Lung (tissue), 12 donors: ENCODE results near the gene ASZ1. TPM values are rescaled to one million over a fixed set of nuclear protein-coding genes. Genes with fewer than 3 reads are reported as not detected.
A peak's percentile ranks its signal among the peaks of the same experiment; 100 is the strongest.

ENCODE experiments used
- ATAC-seq: fragments of 200-7000 bp; cut with Tn5 transposase; one replicate; pipeline ENCODE4 v1.9.1; 2020; ENCODE audit warnings: moderate number of reproducible peaks; ENCODE audit not compliant: insufficient read depth, low FRiP score
- DNase-seq, 3 donors: peaks; one replicate each; pipeline ENCODE4 v3.0.0-alpha.2; 2013 to 2017
- H3K27ac ChIP-seq, 2 donors: one replicate each; pipeline ENCODE4 v1.5.1; 2013; ENCODE audit warnings: mild to moderate bottlenecking in 2 of 2, moderate library complexity in 2 of 2, control low read depth in 1 of 2, inconsistent platforms in 1 of 2, low read depth in 1 of 2, low read length in 1 of 2
- H3K27me3 ChIP-seq, 3 donors: one replicate each; pipeline ENCODE4 v1.5.1; 2013; ENCODE audit warnings: low read length in 2 of 3; ENCODE audit not compliant: control insufficient read depth in 3 of 3, insufficient read depth in 3 of 3
- H3K36me3 ChIP-seq, 4 donors: one replicate each; pipeline ENCODE4 v1.5.1; 2013; ENCODE audit warnings: low read length in 4 of 4, mild to moderate bottlenecking in 1 of 4, moderate library complexity in 1 of 4; ENCODE audit not compliant: control insufficient read depth in 4 of 4, insufficient read depth in 4 of 4
- H3K4me1 ChIP-seq, 5 donors: one replicate each; pipeline ENCODE4 v1.5.1; 2013; ENCODE audit warnings: low read length in 5 of 5, mild to moderate bottlenecking in 2 of 5, moderate library complexity in 1 of 5; ENCODE audit not compliant: control insufficient read depth in 5 of 5, insufficient read depth in 5 of 5
- H3K4me3 ChIP-seq: one replicate; pipeline ENCODE4 v1.5.1; 2013; ENCODE audit warnings: mild to moderate bottlenecking, control low read depth, moderate library complexity
- H3K9ac ChIP-seq, 2 donors: one replicate each; pipeline ENCODE4 v1.5.1; 2013; ENCODE audit warnings: low read length in 2 of 2, control low read depth in 1 of 2; ENCODE audit not compliant: insufficient read depth in 1 of 2
- H3K9me3 ChIP-seq, 4 donors: one replicate each; pipeline ENCODE4 v1.5.1; 2013; ENCODE audit warnings: low read length in 3 of 4, mild to moderate bottlenecking in 1 of 4, moderate library complexity in 1 of 4; ENCODE audit not compliant: control insufficient read depth in 4 of 4, insufficient read depth in 3 of 4
- whole genome bisulfite sequencing, 2 donors: extraction: QIAGEN DNeasy Blood & Tissue Kit; methylation state at CpG; one replicate each; pipeline ENCODE4 v1.1.7; 2013; 5-methylcytosine and 5-hydroxymethylcytosine counted together
- polyA plus RNA-seq, 2 donors: library from polyadenylated mRNA; stranded (reverse); fragments of 200-250 nt; gene quantifications; one replicate each; pipeline ENCODE4 v1.2.1, GENCODE V29; 2013
- total RNA-seq, 2 donors: library from RNA; depleted of rRNA in 1 of 2; stranded (reverse); fragments of >200 nt in 1 of 2; gene quantifications; one replicate each; pipeline ENCODE4 v1.2.1, GENCODE V29; 2014 to 2021
- TF ChIP-seq, protein P1 (sequence below): IDR thresholded peaks from 2 replicates; pipeline ENCODE4 v1.5.1; 2012; ENCODE audit warnings: mild to moderate bottlenecking; ENCODE audit errors: control extremely low read depth, extremely low read depth
- donor health status: control.
- donor health status: control.
- donor health status: Bipolar disorder and iron deficiency.
- donor health status: healthy.
- donor health status: DM: yes; HTN: yes; CAD: no.

Gene ASZ1
- total and polyA plus RNA-seq, 4 donors = 0.05 to 0.40 (median 0.11) TPM

DNA sequence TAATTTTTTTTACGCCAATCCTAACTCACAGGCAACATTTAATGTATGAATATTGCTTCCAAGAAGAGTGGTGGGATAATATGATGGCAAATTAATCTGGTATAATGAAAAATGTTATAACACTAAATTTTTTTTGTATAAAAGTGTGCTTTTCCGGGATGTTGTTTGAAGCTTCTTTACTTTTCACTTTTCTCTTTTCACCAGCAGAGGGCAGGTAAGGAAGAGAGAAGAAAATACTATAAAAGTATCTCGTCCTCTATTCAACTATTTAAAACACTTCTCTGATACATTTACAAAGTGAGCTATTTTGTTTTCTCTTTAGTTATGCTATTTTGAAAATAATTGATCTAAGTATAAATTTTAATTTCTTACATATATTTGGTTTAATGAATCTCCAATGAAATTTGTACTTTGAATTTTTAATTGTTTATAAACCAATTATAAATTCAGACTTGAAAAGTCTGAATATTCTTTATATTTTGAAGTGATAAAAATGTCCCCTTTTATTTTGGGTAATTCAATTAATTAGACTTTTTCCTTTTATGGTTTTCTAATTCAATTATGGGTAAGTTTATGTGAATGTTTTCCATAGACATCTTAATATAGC lies 31.8 kb upstream of the ASZ1 start:
- 39 to 41% methylated on average over 3 of the region's 3 CpGs for WGBS, 2 donors
- Histone ChIP-seq H3K36me3 (no peaks in the 10 kb centered on the region), H3K9ac (no peak overlapping the region), H3K27me3 (no peaks in the 10 kb centered on the region), H3K4me1 (no peaks in the 10 kb centered on the region), H3K4me3 (no peak overlapping the region), H3K9me3 (no peaks in the 10 kb centered on the region), H3K27ac (no peak overlapping the region)
- ATAC-seq (no peak), DNase-seq (peak in 2 of 3 donors; percentile 52 to 54)
- TF ChIP-seq, protein P1, sequence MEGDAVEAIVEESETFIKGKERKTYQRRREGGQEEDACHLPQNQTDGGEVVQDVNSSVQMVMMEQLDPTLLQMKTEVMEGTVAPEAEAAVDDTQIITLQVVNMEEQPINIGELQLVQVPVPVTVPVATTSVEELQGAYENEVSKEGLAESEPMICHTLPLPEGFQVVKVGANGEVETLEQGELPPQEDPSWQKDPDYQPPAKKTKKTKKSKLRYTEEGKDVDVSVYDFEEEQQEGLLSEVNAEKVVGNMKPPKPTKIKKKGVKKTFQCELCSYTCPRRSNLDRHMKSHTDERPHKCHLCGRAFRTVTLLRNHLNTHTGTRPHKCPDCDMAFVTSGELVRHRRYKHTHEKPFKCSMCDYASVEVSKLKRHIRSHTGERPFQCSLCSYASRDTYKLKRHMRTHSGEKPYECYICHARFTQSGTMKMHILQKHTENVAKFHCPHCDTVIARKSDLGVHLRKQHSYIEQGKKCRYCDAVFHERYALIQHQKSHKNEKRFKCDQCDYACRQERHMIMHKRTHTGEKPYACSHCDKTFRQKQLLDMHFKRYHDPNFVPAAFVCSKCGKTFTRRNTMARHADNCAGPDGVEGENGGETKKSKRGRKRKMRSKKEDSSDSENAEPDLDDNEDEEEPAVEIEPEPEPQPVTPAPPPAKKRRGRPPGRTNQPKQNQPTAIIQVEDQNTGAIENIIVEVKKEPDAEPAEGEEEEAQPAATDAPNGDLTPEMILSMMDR = peak; percentile 10

DNA sequence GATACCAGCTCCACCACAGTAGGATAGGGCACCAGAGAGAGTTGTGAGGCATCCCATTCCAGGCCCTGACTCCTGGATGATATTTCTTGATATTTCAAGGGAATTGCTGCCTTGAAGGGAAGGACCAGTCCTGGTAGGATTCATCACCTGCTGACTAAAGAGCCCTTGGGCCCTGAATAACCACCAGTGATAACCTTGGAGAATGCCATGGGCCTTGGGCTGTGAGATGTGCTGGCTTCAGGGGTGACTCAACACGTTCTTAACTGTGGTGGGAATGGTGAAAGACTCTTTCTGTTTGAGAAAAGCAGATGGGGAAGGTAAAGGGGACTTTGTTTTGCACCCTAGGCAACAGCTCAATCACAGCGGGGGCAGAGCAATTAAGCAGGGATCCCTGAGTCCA lies 21.4 kb upstream of the ASZ1 start:
- TF ChIP-seq, protein P1 = no peak

DNA sequence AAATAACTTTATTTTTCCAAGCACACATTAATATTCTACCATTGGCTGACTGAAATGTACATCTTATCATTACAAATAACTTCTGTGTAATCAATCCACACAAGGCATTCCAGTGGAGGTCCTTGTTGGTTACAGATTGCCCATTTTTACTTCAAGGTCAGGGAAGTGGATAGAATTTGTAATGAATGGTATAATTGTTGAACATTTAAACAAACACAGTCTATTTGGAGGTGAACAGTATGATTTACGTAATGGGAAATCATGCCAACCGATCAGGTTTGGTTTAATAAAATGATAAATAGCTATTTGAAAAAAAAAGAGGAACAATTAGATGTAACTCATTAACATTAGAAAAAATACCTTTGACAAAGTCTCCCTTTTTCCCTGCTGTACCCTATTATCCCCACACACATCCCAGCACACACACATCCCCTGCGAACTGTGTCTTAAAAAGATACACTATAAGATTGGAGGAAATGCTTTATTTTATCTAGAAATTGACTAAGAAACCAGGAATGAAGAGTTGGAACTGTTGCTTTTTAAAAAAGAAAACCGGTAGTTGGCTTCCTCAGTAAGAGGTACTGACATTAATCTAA lies 19.0 kb upstream of the ASZ1 start:
- H3K27ac ChIP-seq = no peak overlapping the region
- no peaks in the 10 kb centered on the region for H3K27me3 ChIP-seq
- no peak for DNase-seq
- ATAC-seq = no peak
- WGBS, 2 donors = 65 to 66% methylated on average over 4 of the region's 4 CpGs
- H3K4me1 ChIP-seq = no peaks in the 10 kb centered on the region
- H3K9ac ChIP-seq = no peak overlapping the region
- no peak overlapping the region for H3K4me3 ChIP-seq
- no peaks in the 10 kb centered on the region for H3K36me3 ChIP-seq
- TF ChIP-seq, protein P1 = no peak
- peaks cover 0 to 6% (median 0%) of the 10 kb centered on the region in 4 donors for H3K9me3 ChIP-seq

More for the DNA sequence above, 21.4 kb upstream of the ASZ1 start:
- ATAC-seq (no peak), DNase-seq (no peak)
- no peak overlapping the region for H3K27ac ChIP-seq
- H3K9me3 ChIP-seq = peaks cover 0 to 6% (median 0%) of the 10 kb centered on the region in 4 donors
- H3K4me1 ChIP-seq = no peaks in the 10 kb centered on the region
- 74 to 82% methylated on average over 2 of the region's 2 CpGs for WGBS, 2 donors
- no peaks in the 10 kb centered on the region for H3K27me3 ChIP-seq
- H3K9ac ChIP-seq = no peak overlapping the region
- no peak overlapping the region for H3K4me3 ChIP-seq
- H3K36me3 ChIP-seq = no peaks in the 10 kb centered on the region
